Measurements from ENCODE around the gene CBFA2T2. TPM values are rescaled to one million over a fixed set of nuclear protein-coding genes. Genes with fewer than 3 reads are reported as not detected.

Gene CBFA2T2
- total RNA-seq, 1 experiment from 2014 or later, result 16.3 TPM

DNA sequence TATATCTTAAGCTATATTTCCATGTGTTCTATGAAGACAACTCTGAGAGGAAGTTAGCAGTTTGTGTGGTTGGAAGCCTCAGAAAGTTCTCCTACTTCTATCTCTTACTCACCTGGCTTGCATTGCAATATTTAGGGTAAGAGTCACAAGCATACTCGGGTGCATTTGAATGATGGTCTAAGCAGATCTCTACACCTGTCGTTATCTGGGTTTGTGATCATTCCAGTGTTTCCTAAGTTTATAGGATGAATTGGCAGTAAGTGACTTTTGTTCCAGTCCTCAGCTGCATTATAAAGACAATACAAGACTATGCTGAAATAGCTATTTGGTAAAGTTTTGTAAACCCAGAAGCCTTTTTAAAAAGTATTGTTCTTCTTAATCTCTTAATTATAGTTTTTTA is 36.9 kb downstream of the CBFA2T2 start:
- ChIA-PET CTCF (no interaction called here), POLR2A (no interaction called here)
- H3K27ac ChIP-seq (ENCODE audit: low read length), result no peak overlapping the region
- H3K27me3 ChIP-seq (ENCODE audit: control insufficient read depth, insufficient read depth, low read length), result no peaks in the 10 kb centered on the region
- TF ChIP-seq POLR2AphosphoS5 (IDR thresholded peaks at IDR 0.05; ENCODE audit: low read depth, low read length), result no peak
- TF ChIP-seq, protein P1, sequence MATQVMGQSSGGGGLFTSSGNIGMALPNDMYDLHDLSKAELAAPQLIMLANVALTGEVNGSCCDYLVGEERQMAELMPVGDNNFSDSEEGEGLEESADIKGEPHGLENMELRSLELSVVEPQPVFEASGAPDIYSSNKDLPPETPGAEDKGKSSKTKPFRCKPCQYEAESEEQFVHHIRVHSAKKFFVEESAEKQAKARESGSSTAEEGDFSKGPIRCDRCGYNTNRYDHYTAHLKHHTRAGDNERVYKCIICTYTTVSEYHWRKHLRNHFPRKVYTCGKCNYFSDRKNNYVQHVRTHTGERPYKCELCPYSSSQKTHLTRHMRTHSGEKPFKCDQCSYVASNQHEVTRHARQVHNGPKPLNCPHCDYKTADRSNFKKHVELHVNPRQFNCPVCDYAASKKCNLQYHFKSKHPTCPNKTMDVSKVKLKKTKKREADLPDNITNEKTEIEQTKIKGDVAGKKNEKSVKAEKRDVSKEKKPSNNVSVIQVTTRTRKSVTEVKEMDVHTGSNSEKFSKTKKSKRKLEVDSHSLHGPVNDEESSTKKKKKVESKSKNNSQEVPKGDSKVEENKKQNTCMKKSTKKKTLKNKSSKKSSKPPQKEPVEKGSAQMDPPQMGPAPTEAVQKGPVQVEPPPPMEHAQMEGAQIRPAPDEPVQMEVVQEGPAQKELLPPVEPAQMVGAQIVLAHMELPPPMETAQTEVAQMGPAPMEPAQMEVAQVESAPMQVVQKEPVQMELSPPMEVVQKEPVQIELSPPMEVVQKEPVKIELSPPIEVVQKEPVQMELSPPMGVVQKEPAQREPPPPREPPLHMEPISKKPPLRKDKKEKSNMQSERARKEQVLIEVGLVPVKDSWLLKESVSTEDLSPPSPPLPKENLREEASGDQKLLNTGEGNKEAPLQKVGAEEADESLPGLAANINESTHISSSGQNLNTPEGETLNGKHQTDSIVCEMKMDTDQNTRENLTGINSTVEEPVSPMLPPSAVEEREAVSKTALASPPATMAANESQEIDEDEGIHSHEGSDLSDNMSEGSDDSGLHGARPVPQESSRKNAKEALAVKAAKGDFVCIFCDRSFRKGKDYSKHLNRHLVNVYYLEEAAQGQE (IDR thresholded peaks at IDR 0.05; ENCODE audit: insufficient read depth in 1 of 2, low read depth in 2 of 2, low read length in 1 of 2), result no peak
- TF ChIP-seq, protein P2, sequence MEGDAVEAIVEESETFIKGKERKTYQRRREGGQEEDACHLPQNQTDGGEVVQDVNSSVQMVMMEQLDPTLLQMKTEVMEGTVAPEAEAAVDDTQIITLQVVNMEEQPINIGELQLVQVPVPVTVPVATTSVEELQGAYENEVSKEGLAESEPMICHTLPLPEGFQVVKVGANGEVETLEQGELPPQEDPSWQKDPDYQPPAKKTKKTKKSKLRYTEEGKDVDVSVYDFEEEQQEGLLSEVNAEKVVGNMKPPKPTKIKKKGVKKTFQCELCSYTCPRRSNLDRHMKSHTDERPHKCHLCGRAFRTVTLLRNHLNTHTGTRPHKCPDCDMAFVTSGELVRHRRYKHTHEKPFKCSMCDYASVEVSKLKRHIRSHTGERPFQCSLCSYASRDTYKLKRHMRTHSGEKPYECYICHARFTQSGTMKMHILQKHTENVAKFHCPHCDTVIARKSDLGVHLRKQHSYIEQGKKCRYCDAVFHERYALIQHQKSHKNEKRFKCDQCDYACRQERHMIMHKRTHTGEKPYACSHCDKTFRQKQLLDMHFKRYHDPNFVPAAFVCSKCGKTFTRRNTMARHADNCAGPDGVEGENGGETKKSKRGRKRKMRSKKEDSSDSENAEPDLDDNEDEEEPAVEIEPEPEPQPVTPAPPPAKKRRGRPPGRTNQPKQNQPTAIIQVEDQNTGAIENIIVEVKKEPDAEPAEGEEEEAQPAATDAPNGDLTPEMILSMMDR (IDR thresholded peaks at IDR 0.05), result no peak
- TF ChIP-seq TCF7L2 (IDR thresholded peaks at IDR 0.05; ENCODE audit: low read depth, low read length), result no peak
- TF ChIP-seq SIN3A (IDR thresholded peaks at IDR 0.05; ENCODE audit: borderline replicate concordance, insufficient read depth, low read depth, low read length), result no peak
- H3K9me3 ChIP-seq (ENCODE audit: control insufficient read depth, insufficient read depth, low read depth, low read length), result no peaks in the 10 kb centered on the region
- no peak overlapping the region for H3K4me3 ChIP-seq (ENCODE audit: low read depth in 2 of 2, low read length in 2 of 2)
- ATAC-seq (no peak), DNase-seq (ENCODE audit: low read depth, low spot score) (no peak)
- no TSS peak for BruUV-seq (replicated peaks)
- no peaks in the 10 kb centered on the region for H3K36me3 ChIP-seq (ENCODE audit: control insufficient read depth, insufficient read depth, low read length)
- H3K4me1 ChIP-seq (ENCODE audit: control insufficient read depth, insufficient read depth, low read length), result peaks cover 4% of the 10 kb centered on the region; the same call in 1 of the 2 replicates
- in situ Hi-C loops (cut with HindIII; ENCODE audit: low pct_unique_long_range_greater_than_20kb, low sequenced_read_pairs), result no loop called here
- intact Hi-C loops (cut with micrococcal nuclease; ENCODE audit: unreplicated experiment), result no loop called here

DNA sequence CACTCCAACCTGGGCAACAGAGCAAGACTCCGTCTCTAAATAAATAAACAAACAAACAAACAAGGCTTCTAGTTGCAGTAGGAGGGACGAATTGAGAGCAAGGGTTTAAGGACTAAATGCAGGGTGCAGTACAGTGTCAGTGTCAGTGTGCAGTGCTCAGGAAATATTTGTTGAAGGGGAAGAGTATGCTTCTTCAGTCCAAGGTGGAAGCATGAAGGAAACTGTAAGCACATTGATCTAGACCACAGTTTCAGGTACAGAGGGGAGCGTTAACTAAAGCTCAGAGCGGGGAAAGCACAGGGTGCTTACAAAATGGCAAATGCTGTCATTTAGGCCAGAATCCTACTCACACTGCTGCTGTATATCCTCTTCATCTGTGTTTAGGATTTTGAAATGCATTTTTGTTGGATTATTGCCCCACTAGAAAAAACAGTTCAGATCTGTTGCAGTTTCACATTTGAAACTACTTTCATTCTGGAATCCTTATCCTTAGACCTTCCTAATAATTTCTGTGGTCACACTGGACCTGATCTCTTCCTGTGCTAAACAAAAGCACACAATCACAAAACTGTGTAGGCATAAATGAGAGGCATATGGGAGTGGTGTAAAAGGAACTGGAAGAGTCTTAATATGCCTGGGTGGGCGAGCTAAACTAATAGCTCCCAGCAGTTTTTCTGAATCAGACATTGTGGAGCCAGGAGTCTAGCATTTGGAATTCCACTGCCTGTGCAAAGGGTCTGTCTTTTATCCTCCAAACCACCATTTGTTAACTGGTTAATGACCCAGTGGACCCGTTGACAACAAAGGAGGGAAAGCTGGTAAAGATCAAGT is 41.4 kb downstream of the CBFA2T2 start:
- intact Hi-C loops (cut with micrococcal nuclease; ENCODE audit: unreplicated experiment) (no loop called here), in situ Hi-C loops (cut with HindIII; ENCODE audit: low pct_unique_long_range_greater_than_20kb, low sequenced_read_pairs) (no loop called here)
- DNase-seq (ENCODE audit: low read depth, low spot score) (no peak), ATAC-seq (no peak)
- CTCF ChIA-PET, result no interaction called here
- H3K4me1 ChIP-seq (ENCODE audit: control insufficient read depth, insufficient read depth, low read length), result peaks cover 6% of the 10 kb centered on the region; the same call in 1 of the 2 replicates
- H3K27ac ChIP-seq (ENCODE audit: low read length), result no peak overlapping the region; the same call in 1 of the 2 replicates
- TF ChIP-seq SIN3A (IDR thresholded peaks at IDR 0.05; ENCODE audit: borderline replicate concordance, insufficient read depth, low read depth, low read length), result no peak
- TF ChIP-seq, protein P2 (IDR thresholded peaks at IDR 0.05), result no peak
- TF ChIP-seq, protein P1 (IDR thresholded peaks at IDR 0.05; ENCODE audit: insufficient read depth in 1 of 2, low read depth in 2 of 2, low read length in 1 of 2), result no peak
- no peak for TF ChIP-seq TCF7L2 (IDR thresholded peaks at IDR 0.05; ENCODE audit: low read depth, low read length)
- no peak for TF ChIP-seq POLR2AphosphoS5 (IDR thresholded peaks at IDR 0.05; ENCODE audit: low read depth, low read length)
- H3K4me3 ChIP-seq (ENCODE audit: low read depth in 2 of 2, low read length in 2 of 2), result no peak overlapping the region
- H3K27me3 ChIP-seq (ENCODE audit: control insufficient read depth, insufficient read depth, low read length), result no peaks in the 10 kb centered on the region
- BruUV-seq (replicated peaks), result no TSS peak
- POLR2A ChIA-PET, result interaction anchor here (0.5 kb wide), 1 partner anchor 174 kb away, joined by 10 read pairs; no protein-coding TSS in a partner anchor
- H3K36me3 ChIP-seq (ENCODE audit: control insufficient read depth, insufficient read depth, low read length), result no peaks in the 10 kb centered on the region
- H3K9me3 ChIP-seq (ENCODE audit: control insufficient read depth, insufficient read depth, low read depth, low read length), result no peaks in the 10 kb centered on the region

All from Panc1 (cell line).